WTC11 (cell line): Measurements from ENCODE around the gene DEXI. TPM values are rescaled to one million over a fixed set of nuclear protein-coding genes. Genes with fewer than 3 reads are reported as not detected.

Source experiments
- ATF6 ChIP-seq: sonication (generic); formaldehyde crosslinking; IDR thresholded peaks from 2 replicates; pipeline ENCODE4 v1.8.1; 2023; ENCODE audit warnings: mild to moderate bottlenecking, missing genetic modification reagents
- CTCF ChIP-seq: fragments of 200-600 bp; IDR thresholded peaks from 2 replicates; pipeline ENCODE4 v1.8.0; 2022; ENCODE audit warnings: antibody characterized with exemption
- E2F4 ChIP-seq: sonication (generic); formaldehyde crosslinking; IDR thresholded peaks from 2 replicates; pipeline ENCODE4 v1.8.1; 2022; ENCODE audit warnings: low read depth, mild to moderate bottlenecking, moderate library complexity, missing genetic modification reagents, borderline replicate concordance
- ERG ChIP-seq: fragments of 250-450 bp; sonication (Bioruptor Pico); IDR thresholded peaks from 2 replicates; pipeline ENCODE4 v1.8.0; 2021; ENCODE audit warnings: mild to moderate bottlenecking
- ETV6 ChIP-seq: sonication (generic); formaldehyde crosslinking; IDR thresholded peaks from 2 replicates; pipeline ENCODE4 v1.8.1; 2022; ENCODE audit warnings: mild to moderate bottlenecking, missing genetic modification reagents
- FOXK1 ChIP-seq: sonication (generic); formaldehyde crosslinking; IDR thresholded peaks from 2 replicates; pipeline ENCODE4 v1.8.0; 2022; ENCODE audit warnings: mild to moderate bottlenecking, moderate library complexity, missing genetic modification reagents
- IRF1 ChIP-seq: sonication (generic); formaldehyde crosslinking; IDR thresholded peaks from 2 replicates; pipeline ENCODE4 v1.8.0; 2023; ENCODE audit warnings: missing genetic modification reagents
- JAZF1 ChIP-seq: fragments of 250-450 bp; sonication (Bioruptor Pico); IDR thresholded peaks from 2 replicates; pipeline ENCODE4 v1.9.0; 2021; ENCODE audit warnings: moderate library complexity, mild to moderate bottlenecking, inconsistent platforms
- MAX ChIP-seq: sonication (generic); formaldehyde crosslinking; IDR thresholded peaks from 2 replicates; pipeline ENCODE4 v1.8.0; 2022; ENCODE audit warnings: mild to moderate bottlenecking, missing genetic modification reagents
- NFATC4 ChIP-seq: fragments of 250-450 bp; sonication (Bioruptor Pico); IDR thresholded peaks from 2 replicates; pipeline ENCODE4 v1.9.0; 2021; ENCODE audit warnings: mild to moderate bottlenecking
- NR3C1 ChIP-seq: sonication (generic); formaldehyde crosslinking; conservative IDR thresholded peaks from 2 replicates; pipeline ENCODE4 v1.8.1; 2023; ENCODE audit warnings: low read depth, mild to moderate bottlenecking, missing genetic modification reagents
- PRDM15 ChIP-seq: sonication (generic); formaldehyde crosslinking; IDR thresholded peaks from 2 replicates; pipeline ENCODE4 v1.8.0; 2022; ENCODE audit warnings: missing genetic modification reagents
- PRRX2 ChIP-seq: fragments of 250-450 bp; sonication (Bioruptor Pico); IDR thresholded peaks from 2 replicates; pipeline ENCODE4 v1.8.0; 2021; ENCODE audit warnings: mild to moderate bottlenecking
- SMAD4 ChIP-seq: sonication (generic); formaldehyde crosslinking; IDR thresholded peaks from 2 replicates; pipeline ENCODE4 v1.8.0; 2022; ENCODE audit warnings: mild to moderate bottlenecking, missing genetic modification reagents
- SOX15 ChIP-seq: fragments of 250-450 bp; sonication (Bioruptor Pico); IDR thresholded peaks from 2 replicates; pipeline ENCODE4 v1.9.0; 2021; ENCODE audit warnings: mild to moderate bottlenecking
- TP53 ChIP-seq: sonication (generic); formaldehyde crosslinking; IDR thresholded peaks from 2 replicates; pipeline ENCODE4 v1.8.1; 2023; ENCODE audit warnings: mild to moderate bottlenecking, missing genetic modification reagents
- USF1 ChIP-seq: sonication (generic); formaldehyde crosslinking; IDR thresholded peaks from 2 replicates; pipeline ENCODE4 v1.8.0; 2022; ENCODE audit warnings: mild to moderate bottlenecking, missing genetic modification reagents
- ZBTB43 ChIP-seq: sonication (generic); formaldehyde crosslinking; IDR thresholded peaks from 2 replicates; pipeline ENCODE4 v1.8.1; 2023; ENCODE audit warnings: mild to moderate bottlenecking, missing genetic modification reagents
- ZNF232 ChIP-seq: sonication (generic); formaldehyde crosslinking; IDR thresholded peaks from 2 replicates; pipeline ENCODE4 v1.8.0; 2022; ENCODE audit warnings: mild to moderate bottlenecking, missing genetic modification reagents
- ZNF416 ChIP-seq: fragments of 250-450 bp; sonication (Bioruptor Pico); IDR thresholded peaks from 2 replicates; pipeline ENCODE4 v1.9.0; 2021; ENCODE audit warnings: mild to moderate bottlenecking, inconsistent platforms
- ZNF512 ChIP-seq: sonication (generic); formaldehyde crosslinking; IDR thresholded peaks from 2 replicates; pipeline ENCODE4 v1.8.1; 2022; ENCODE audit warnings: missing genetic modification reagents, borderline replicate concordance
- ZSCAN18 ChIP-seq: fragments of 250-450 bp; sonication (Bioruptor Pico); IDR thresholded peaks from 2 replicates; pipeline ENCODE4 v2.1.2; 2022; ENCODE audit warnings: mild to moderate bottlenecking, moderate library complexity
- total RNA-seq: library from RNA; stranded (reverse); gene quantifications from 3 replicates; pipeline ENCODE4 v1.2.3, GENCODE V29; 2021

The DEXI gene
- total RNA-seq, 1 experiment from 2014 or later: 33.7 TPM

- no peak for TF ChIP-seq JAZF1 (CRISPR knock-in tag)
- no peak for TF ChIP-seq ZNF512 (CRISPR knock-in tag)
- TF ChIP-seq ZSCAN18: no peak
- peak; percentile 79; the same call in 1 of the 2 replicates for TF ChIP-seq FOXK1 (CRISPR knock-in tag)
- TF ChIP-seq IRF1: no peak
- no peak for TF ChIP-seq ZNF232
- TF ChIP-seq ZNF416: no peak
- TF ChIP-seq USF1 (CRISPR knock-in tag): no peak
- TF ChIP-seq TP53: no peak
- TF ChIP-seq SOX15: no peak
- no peak for TF ChIP-seq ZBTB43 (CRISPR knock-in tag)
- no peak for TF ChIP-seq PRRX2 (CRISPR knock-in tag)
- no peak for TF ChIP-seq CTCF
- no peak for TF ChIP-seq SMAD4
- TF ChIP-seq ATF6: no peak
- TF ChIP-seq ERG (CRISPR knock-in tag): no peak
- no peak for TF ChIP-seq E2F4 (CRISPR knock-in tag)
- no peak for TF ChIP-seq NFATC4 (CRISPR knock-in tag)
- peak; percentile 58; the same call in 1 of the 2 replicates for TF ChIP-seq MAX
- no peak for TF ChIP-seq NR3C1
- TF ChIP-seq PRDM15 (CRISPR knock-in tag): no peak
- TF ChIP-seq ETV6 (CRISPR knock-in tag): no peak; the same call in 1 of the 2 replicates
These were observed 2.2 kb upstream of the DEXI start, which contains the start of gene CLEC16A (continued) for GRCh38 chr16:10944249-10945064.
